ENCODE data around the gene LHFPL3.

The LHFPL3 gene

GRCh38 chr7:104795086-104795485, 466.7 kb downstream of the LHFPL3 start:
- no peak for DNase-seq (ENCODE audit: low read depth in 1 of 2, low spot score in 1 of 2)

GRCh38 chr7:104795616-104796398, 467.4 kb downstream of the LHFPL3 start:
- DNase-seq (ENCODE audit: low read depth in 1 of 2, low spot score in 1 of 2), result no peak

- DNase-seq (ENCODE audit: low read depth in 1 of 2, low spot score in 1 of 2), result no peak
Measured at GRCh38 chr7:104800307-104800706, 471.9 kb downstream of the LHFPL3 start.

DNA sequence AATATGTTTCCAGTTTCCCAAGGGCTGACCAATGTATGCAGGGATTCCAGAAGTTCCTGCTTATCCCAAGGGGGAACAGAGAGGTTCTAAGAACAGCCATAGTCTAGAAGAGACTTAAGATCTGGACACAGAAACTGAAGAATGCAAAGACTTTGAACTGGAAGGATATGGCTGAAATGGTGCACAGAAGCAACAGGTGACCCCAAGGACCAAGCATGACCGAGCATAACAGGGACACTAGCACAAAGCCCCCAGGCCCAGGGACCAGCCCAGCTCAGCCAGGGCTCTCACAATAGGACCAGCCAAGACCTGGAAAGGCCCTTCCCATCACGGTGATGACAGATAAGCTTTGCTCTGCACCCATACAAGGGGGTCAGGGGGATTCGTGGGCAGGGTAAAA, 472.6 kb downstream of the LHFPL3 start:
- DNase-seq (ENCODE audit: low read depth in 1 of 2, low spot score in 1 of 2), result no peak

DNA sequence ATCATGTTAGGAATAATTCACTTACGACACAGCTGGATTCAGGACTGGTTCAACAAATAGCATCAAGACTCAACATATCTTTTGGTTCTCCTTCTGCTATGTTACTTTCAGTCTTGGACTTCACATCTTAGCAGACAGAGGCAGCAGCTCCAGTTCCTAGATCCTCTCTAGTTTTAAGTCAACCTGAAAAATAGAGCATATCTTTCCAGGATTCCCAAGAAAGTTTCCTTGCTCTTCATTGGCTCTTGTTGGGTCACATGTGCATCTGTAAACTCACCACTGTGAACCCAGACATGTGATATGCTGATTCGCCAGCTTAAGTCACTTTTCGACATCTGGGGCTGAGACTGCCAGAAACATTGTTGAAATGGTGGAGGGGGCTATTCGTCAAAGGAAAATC, 475.5 kb downstream of the LHFPL3 start:
- DNase-seq (ENCODE audit: low read depth in 1 of 2, low spot score in 1 of 2), result no peak

- no peak for DNase-seq (ENCODE audit: low read depth in 1 of 2, low spot score in 1 of 2)
Measured at GRCh38 chr7:104804696-104805095, 476.3 kb downstream of the LHFPL3 start.

- no peak for DNase-seq (ENCODE audit: low read depth in 1 of 2, low spot score in 1 of 2)
Measured at GRCh38 chr7:104805449-104806317, 477.3 kb downstream of the LHFPL3 start.

DNA sequence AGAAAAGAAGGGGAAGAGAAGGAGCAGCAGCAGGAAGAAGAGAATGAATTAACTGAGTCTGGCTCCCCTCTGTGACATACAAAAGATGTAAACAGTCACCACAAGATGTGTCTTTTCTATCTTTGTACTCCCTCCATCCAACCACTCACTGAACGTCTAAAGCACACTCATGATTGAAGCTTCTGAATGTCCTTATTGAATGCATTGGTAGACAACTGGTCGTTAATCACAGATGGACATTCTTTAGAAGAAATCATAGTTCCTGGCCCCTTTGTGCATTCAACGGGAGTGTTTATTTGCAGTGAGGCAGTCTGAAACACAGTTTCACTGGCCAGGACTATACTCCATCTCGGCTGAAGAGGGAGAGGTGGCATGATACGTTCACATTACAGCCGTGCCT, 479.3 kb downstream of the LHFPL3 start:
- DNase-seq (ENCODE audit: low read depth in 1 of 2, low spot score in 1 of 2), result no peak

DNA sequence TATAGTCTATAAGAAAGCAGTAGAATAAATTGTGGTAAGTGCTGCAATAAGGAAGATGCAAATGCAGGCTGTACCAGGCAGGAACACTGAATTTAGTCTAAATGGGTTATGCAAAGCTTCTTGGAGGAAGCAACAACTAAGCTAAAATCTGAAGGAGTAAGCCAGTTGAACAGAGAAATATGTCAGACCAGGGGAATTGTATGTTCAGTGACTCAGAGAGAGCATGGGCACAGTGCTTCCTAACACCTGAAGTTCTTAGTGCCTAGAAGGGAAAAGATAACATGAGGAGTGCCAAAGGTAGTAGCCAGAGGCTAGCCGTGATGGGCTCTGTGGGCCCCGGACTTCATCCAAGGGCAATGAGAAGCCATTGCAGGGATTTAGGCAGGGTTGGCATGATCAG, 481.5 kb downstream of the LHFPL3 start:
- no peak for DNase-seq (ENCODE audit: low read depth in 1 of 2, low spot score in 1 of 2)

- DNase-seq (ENCODE audit: low read depth in 1 of 2, low spot score in 1 of 2), result no peak
Measured at GRCh38 chr7:104814126-104814525, 485.7 kb downstream of the LHFPL3 start.

DNA sequence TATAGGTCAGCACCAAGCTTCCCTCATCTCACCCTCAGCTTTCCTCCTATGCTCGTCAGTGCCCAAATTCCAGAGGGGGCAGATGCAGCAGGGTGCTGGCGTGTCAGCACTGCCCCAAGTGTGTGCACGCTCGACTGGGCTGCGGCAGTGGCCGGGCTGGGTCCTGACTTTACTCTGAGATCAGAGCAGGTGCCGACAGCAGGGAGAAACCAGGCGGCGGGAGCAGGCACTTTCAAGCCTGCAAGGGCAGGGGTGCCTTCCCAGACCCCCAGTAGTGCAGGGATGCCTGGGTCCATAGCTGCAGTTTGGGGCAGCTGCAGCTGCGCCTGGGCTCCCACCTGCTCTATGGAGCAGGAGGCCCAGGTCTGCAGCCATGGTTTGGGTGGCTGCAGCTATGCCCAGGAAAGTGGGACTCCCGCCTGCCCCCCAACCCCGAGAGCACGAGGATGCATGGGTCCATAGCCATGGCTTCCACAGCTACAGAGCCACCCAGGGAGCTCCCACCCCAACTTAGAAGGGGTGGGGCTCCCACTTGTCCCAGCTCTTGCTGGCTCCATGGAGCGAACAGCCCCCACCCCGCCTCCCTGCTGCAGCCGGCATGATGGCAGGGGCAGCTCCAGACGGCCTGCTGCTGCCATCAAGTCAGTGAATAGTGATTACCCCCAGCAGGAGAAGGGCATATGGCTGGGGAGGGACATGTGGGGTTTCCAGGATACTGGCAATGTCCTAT, 486.4 kb downstream of the LHFPL3 start:
- no peak for DNase-seq (ENCODE audit: low read depth in 1 of 2, low spot score in 1 of 2)

DNA sequence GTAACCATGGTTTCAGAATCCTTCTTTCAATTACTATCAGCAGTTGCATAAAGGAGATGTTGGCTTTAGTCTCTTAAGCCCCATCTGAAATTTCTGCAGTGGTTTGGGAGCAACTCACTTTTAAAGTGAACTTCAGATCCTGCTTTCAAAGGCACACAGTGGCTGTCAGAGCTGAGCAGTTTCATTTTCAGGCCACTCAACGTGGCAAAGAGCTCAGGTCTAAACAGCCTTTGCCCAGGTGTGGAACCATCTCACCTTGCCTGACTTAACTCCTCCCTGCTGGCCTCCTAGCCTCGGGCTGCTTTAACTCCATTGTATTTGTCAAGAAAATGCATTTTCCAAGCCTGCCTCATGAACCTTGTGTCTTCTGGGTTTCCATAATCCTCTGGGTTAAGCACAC, 488.1 kb downstream of the LHFPL3 start:
- DNase-seq (ENCODE audit: low read depth in 1 of 2, low spot score in 1 of 2), result no peak

- DNase-seq (ENCODE audit: low read depth in 1 of 2, low spot score in 1 of 2), result no peak
Measured at GRCh38 chr7:104818961-104819880, 490.8 kb downstream of the LHFPL3 start.

DNA sequence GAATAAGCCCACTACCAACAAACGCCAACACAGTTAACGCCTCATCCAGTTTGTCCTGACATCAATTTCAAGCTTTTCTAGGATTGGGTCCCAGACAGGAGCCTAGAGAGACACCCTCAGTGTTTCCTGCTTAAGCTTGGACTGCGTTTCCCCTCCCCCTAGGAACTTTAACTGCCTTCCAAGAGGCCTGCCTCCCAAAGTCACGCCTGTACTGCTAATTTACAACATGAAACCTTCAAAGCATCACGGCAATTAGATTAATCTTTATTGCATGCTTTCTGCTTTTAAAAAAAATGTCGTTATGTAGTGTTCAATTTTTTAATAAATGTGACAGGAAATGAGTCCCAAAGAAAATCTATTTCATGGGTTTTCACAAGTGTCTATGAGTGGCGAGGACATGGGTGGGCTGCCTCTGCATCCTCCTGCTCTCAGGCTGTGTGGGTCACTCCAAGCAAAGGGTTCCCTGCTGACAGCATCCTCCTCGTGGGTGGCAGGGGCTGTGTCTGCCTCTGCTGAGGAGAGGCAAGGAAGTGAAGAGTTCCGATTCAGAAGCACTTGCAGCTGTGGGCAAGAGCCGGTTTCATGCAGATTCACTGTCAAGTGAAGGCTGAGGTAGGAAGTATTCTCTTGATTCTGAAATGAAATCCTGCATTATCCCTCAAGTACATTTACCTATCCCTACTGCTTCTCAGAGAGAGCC, 492.6 kb downstream of the LHFPL3 start:
- no peak for DNase-seq (ENCODE audit: low read depth in 1 of 2, low spot score in 1 of 2)

DNA sequence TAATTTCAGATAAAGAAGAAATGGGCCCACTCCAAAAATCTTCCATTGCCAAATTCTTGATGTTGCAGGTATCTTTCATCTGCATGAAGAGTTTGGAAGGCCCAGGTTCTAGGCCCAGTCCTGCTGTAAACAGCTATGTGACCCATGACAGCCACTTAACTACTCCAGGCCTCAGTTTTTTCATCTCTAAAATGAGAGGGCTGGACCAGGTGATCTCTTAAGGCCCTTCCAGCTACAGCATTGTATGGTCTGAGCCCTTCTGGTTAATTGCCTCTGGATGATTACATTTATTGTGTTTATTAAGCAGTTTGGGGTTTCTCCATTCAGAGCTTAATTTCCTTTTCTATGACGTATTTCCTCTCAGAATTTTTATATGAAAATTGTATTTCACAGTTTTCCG, 494.8 kb downstream of the LHFPL3 start:
- no peak for DNase-seq (ENCODE audit: low read depth in 1 of 2, low spot score in 1 of 2)

DNA sequence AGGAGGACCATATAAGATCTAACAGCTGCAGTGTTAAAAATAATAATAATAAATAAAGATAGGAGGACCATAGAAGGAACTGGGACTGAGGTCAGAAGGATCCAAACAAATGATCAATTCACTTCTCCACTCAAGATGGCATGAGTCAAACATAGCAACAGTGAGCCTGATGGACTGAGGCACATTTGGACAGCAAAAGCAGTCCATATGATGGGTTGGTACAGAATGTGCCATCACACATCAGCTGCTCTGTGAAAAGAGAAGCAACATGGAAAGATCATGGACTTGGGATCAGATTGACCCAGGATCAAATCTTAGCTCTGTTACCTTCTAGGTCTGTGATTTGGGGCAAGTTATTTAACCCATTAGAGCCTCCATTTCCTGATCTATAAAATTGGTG, 496.7 kb downstream of the LHFPL3 start:
- no peak for DNase-seq (ENCODE audit: low read depth in 1 of 2, low spot score in 1 of 2)

- no peak for DNase-seq (ENCODE audit: low read depth in 1 of 2, low spot score in 1 of 2)
Measured at GRCh38 chr7:104826135-104826534, 497.7 kb downstream of the LHFPL3 start.

- no peak for DNase-seq (ENCODE audit: low read depth in 1 of 2, low spot score in 1 of 2)
Measured at GRCh38 chr7:104836976-104837375, 508.6 kb downstream of the LHFPL3 start.

GRCh38 chr7:104838537-104839299, 510.3 kb downstream of the LHFPL3 start:
- DNase-seq (ENCODE audit: low read depth in 1 of 2, low spot score in 1 of 2), result no peak

Data from activated T-helper 1 cell treated with anti-CD3 and anti-CD28 coated beads, Interleukin-2, amount 50 U/mL, for 16 hours (primary cell).